Transverse colon (tissue), 4 donors: Measurements from ENCODE around the gene DPF3.

Experiments
- CTCF ChIP-seq, 5 experiments: fragments of 200-600 bp in 3 of 5; fragments of 450-650 bp in 2 of 5; sonication (generic) in 3 of 5; IDR thresholded peaks; 1 replicate in 2 of 5; 2 replicates in 3 of 5; pipeline ENCODE4 v1.5.1; 2016 to 2017; ENCODE audit warnings: antibody characterized with exemption in 5 of 5, inconsistent platforms in 3 of 5, mild to moderate bottlenecking in 2 of 5, moderate library complexity in 1 of 5
- EP300 ChIP-seq: sonication (generic); formaldehyde crosslinking; IDR thresholded peaks from one replicate; pipeline ENCODE4 v1.6.1; 2017; ENCODE audit warnings: antibody characterized with exemption, low read depth
- POLR2A ChIP-seq: fragments of 450-650 bp; IDR thresholded peaks from one replicate; pipeline ENCODE4 v1.6.1; 2016; ENCODE audit warnings: antibody characterized with exemption, mild to moderate bottlenecking, moderate library complexity
- POLR2AphosphoS5 ChIP-seq, 3 donors: sonication (generic); formaldehyde crosslinking; IDR thresholded peaks; one replicate each; pipeline ENCODE4 v1.6.1; 2016; ENCODE audit warnings: antibody characterized with exemption in 3 of 3

GRCh38 chr14:72619111-72619571, 274.8 kb downstream of the DPF3 start:
- no peak for TF ChIP-seq POLR2A
- no peak for TF ChIP-seq CTCF (IDR thresholded peaks at IDR 0.05)
- no peak for TF ChIP-seq EP300
- TF ChIP-seq POLR2AphosphoS5 (IDR thresholded peaks at IDR 0.05): no peak
